Transverse colon (tissue), 3 donors: ENCODE measurements around the gene PRG3.

Experiments used
- EP300 ChIP-seq: sonication (generic); formaldehyde crosslinking; IDR thresholded peaks from one replicate; pipeline ENCODE4 v1.6.1; 2017; ENCODE audit warnings: antibody characterized with exemption, low read depth
- POLR2A ChIP-seq: fragments of 450-650 bp; IDR thresholded peaks from one replicate; pipeline ENCODE4 v1.6.1; 2016; ENCODE audit warnings: antibody characterized with exemption, mild to moderate bottlenecking, moderate library complexity
- TF ChIP-seq, protein P1 (sequence below), 5 experiments: fragments of 200-600 bp in 3 of 5; fragments of 450-650 bp in 2 of 5; sonication (generic) in 3 of 5; IDR thresholded peaks; 1 replicate in 2 of 5; 2 replicates in 3 of 5; pipeline ENCODE4 v1.5.1; 2016 to 2017; ENCODE audit warnings: antibody characterized with exemption in 5 of 5, inconsistent platforms in 3 of 5, mild to moderate bottlenecking in 2 of 5, moderate library complexity in 1 of 5

DNA sequence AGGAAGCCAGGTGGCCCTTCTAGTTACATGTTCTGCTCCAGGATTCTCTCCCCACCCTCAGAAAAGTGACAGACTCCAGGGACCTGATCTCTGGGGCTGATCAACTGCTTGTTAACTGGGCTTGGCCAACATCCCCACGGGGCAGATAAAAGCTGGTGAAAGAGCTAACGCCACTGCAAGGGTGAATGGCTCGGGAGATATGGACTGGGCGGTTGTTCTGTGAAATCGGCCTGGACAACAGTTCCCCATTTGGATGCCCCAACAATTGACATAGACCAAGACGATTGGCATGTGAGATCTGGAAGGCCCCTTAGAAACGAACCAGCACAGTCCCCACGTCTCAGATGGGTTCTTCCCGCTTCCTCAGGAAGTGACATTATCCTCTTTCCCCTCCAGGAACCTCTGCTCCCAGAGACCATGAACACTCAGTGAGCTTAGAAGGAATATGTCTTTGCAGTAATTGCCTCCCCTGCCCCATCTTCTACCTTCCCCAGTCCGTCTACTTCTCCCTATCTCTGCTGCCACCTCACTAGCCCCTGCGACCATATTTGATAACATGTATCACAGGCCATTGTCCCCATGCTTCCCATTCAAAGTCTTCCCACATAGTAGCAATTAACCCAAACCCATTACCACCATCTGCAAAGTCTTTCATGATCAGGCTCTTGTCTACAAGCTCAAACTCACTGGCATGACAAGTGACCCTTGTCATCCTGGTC lies 15.1 kb upstream of the PRG3 start:
- TF ChIP-seq, protein P1, sequence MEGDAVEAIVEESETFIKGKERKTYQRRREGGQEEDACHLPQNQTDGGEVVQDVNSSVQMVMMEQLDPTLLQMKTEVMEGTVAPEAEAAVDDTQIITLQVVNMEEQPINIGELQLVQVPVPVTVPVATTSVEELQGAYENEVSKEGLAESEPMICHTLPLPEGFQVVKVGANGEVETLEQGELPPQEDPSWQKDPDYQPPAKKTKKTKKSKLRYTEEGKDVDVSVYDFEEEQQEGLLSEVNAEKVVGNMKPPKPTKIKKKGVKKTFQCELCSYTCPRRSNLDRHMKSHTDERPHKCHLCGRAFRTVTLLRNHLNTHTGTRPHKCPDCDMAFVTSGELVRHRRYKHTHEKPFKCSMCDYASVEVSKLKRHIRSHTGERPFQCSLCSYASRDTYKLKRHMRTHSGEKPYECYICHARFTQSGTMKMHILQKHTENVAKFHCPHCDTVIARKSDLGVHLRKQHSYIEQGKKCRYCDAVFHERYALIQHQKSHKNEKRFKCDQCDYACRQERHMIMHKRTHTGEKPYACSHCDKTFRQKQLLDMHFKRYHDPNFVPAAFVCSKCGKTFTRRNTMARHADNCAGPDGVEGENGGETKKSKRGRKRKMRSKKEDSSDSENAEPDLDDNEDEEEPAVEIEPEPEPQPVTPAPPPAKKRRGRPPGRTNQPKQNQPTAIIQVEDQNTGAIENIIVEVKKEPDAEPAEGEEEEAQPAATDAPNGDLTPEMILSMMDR (IDR thresholded peaks at IDR 0.05) = no peak
- TF ChIP-seq POLR2A (no peak), EP300 (no peak)
